Measurements from ENCODE around the gene NDOR1. TPM values are rescaled to one million over a fixed set of nuclear protein-coding genes. Genes with fewer than 3 reads are reported as not detected.

Gene NDOR1
- total RNA-seq, 1 donor from 2014 or later = 20.5 TPM

- no peak for TF ChIP-seq CTCF (IDR thresholded peaks at IDR 0.05)
- DNase-seq (ENCODE audit: extremely low spot score, unreplicated experiment) = no peak
Observed at GRCh38 chr9:137266162-137266527, 60.6 kb downstream of the NDOR1 start.

More at GRCh38 chr9:137266162-137266527, 60.6 kb downstream of the NDOR1 start:
- H3K9me3 Mint-ChIP-seq (ENCODE audit: unreplicated experiment) = no peaks in the 10 kb centered on the region
- H3K27me3 Mint-ChIP-seq (ENCODE audit: unreplicated experiment) = no peaks in the 10 kb centered on the region
- H3K4me1 Mint-ChIP-seq (ENCODE audit: unreplicated experiment) = peaks cover 17% of the 10 kb centered on the region
- H3K36me3 Mint-ChIP-seq (ENCODE audit: unreplicated experiment) = peaks cover 15% of the 10 kb centered on the region
- H3K4me3 Mint-ChIP-seq (ENCODE audit: unreplicated experiment) = no peak overlapping the region
- H3K27ac Mint-ChIP-seq (ENCODE audit: unreplicated experiment) = no peak overlapping the region

Small RNA genes within 50 kb of the gene (microRNA-seq; reads per million reads assigned to microRNA genes)
- gene MIR3621 (ENCODE audit: unreplicated experiment) = not detected

Other genes with a start within 250 kb of the NDOR1 start
- gene PTGDS, start 228.2 kb upstream of the NDOR1 start, total RNA-seq = 123 and 129 TPM in 2 replicates
- 3.0 and 3.4 TPM in 2 replicates for gene LCNL1, start 222.7 kb upstream of the NDOR1 start, total RNA-seq
- 38.5 and 51.4 TPM in 2 replicates for gene PAXX, start 213.3 kb upstream of the NDOR1 start, total RNA-seq
- gene CLIC3, start 209.1 kb upstream of the NDOR1 start, total RNA-seq = 0.52 TPM in 1 of 2 replicates, not detected in the other
- gene ABCA2, start 177.5 kb upstream of the NDOR1 start, total RNA-seq = 47.6 and 55.1 TPM in 2 replicates
- 0.13 TPM in 1 of 2 replicates, not detected in the other for gene FUT7, start 173.6 kb upstream of the NDOR1 start, total RNA-seq
- gene NPDC1, start 159.5 kb upstream of the NDOR1 start, total RNA-seq = 84.4 and 91.0 TPM in 2 replicates
- 0.46 TPM in 1 of 2 replicates, not detected in the other for gene ENTPD2, start 151.6 kb upstream of the NDOR1 start, total RNA-seq
- gene SAPCD2, start 135.1 kb upstream of the NDOR1 start, total RNA-seq = 3.1 and 3.4 TPM in 2 replicates
- gene UAP1L1, start 128.2 kb upstream of the NDOR1 start, total RNA-seq = 34.2 and 38.3 TPM in 2 replicates
- gene MAN1B1, start 118.7 kb upstream of the NDOR1 start, total RNA-seq = 109 and 120 TPM in 2 replicates
- 118 TPM in 2 replicates for gene DPP7, start 91.0 kb upstream of the NDOR1 start, total RNA-seq
- gene GRIN1, start 66.5 kb upstream of the NDOR1 start, total RNA-seq = not detected in 2 replicates
- gene LRRC26, start 35.6 kb upstream of the NDOR1 start, total RNA-seq = not detected in 2 replicates
- gene TMEM210, start 33.6 kb upstream of the NDOR1 start, total RNA-seq = not detected in 2 replicates
- gene ANAPC2, start 17.1 kb upstream of the NDOR1 start, total RNA-seq = 59.3 and 61.0 TPM in 2 replicates
- gene SSNA1, start 17.0 kb upstream of the NDOR1 start, total RNA-seq = 57.4 and 58.1 TPM in 2 replicates
- 19.8 and 21.7 TPM in 2 replicates for gene TPRN, start 5.0 kb upstream of the NDOR1 start, total RNA-seq
- 40.5 and 41.2 TPM in 2 replicates for gene TMEM203, start 52 bp upstream of the NDOR1 start, total RNA-seq
- gene RNF208, start 16.5 kb downstream of the NDOR1 start, total RNA-seq = 7.2 and 8.0 TPM in 2 replicates
- 1.5 and 1.7 TPM in 2 replicates for gene CYSRT1, start 19.5 kb downstream of the NDOR1 start, total RNA-seq
- gene RNF224, start 21.8 kb downstream of the NDOR1 start, total RNA-seq = not detected in 2 replicates
- not detected in 2 replicates for gene SLC34A3, start 25.2 kb downstream of the NDOR1 start, total RNA-seq
- gene TUBB4B, start 35.6 kb downstream of the NDOR1 start, total RNA-seq = 132 and 136 TPM in 2 replicates
- 0.50 and 0.78 TPM in 2 replicates for gene STPG3, start 45.6 kb downstream of the NDOR1 start, total RNA-seq
- gene NELFB, start 49.6 kb downstream of the NDOR1 start, total RNA-seq = 54.1 and 57.6 TPM in 2 replicates
- gene TOR4A, start 72.0 kb downstream of the NDOR1 start, total RNA-seq = 1.2 and 1.9 TPM in 2 replicates
- 1.8 and 2.1 TPM in 2 replicates for gene NRARP, start 96.6 kb downstream of the NDOR1 start, total RNA-seq
- 20.0 and 21.5 TPM in 2 replicates for gene EXD3, start 217.5 kb downstream of the NDOR1 start, total RNA-seq
- 1.0 and 1.5 TPM in 2 replicates for gene NOXA1, start 217.7 kb downstream of the NDOR1 start, total RNA-seq
- gene ENTPD8, start 235.7 kb downstream of the NDOR1 start, total RNA-seq = 0.16 and 0.24 TPM in 2 replicates